H1 (cell line): Measurements from ENCODE around the gene PREX1. TPM values are rescaled to one million over a fixed set of nuclear protein-coding genes. Genes with fewer than 3 reads are reported as not detected.

Experiments used
- CTCF ChIA-PET: fragments of 300-600 bp; sonication (Branson Sonifier 250); formaldehyde crosslinking; loops from one replicate; lab custom pipeline; 2021; ENCODE audit not compliant: partially characterized antibody; lab: Charles Lee
- POLR2A ChIA-PET: fragments of 300-600 bp; sonication (Branson Sonifier 250); formaldehyde crosslinking; loops from one replicate; lab custom pipeline; 2021; ENCODE audit warnings: inconsistent platforms; ENCODE audit not compliant: partially characterized antibody; lab: Charles Lee
- DNase-seq, 2 experiments: peaks; one replicate each; pipeline versions ENCODE4 v3.0.0 to v3.0.0-alpha.2; 2010 to 2022; ENCODE audit warnings: low spot score in 2 of 2, low read depth in 1 of 2, mixed read lengths in 1 of 2
- FAIRE-seq: peaks from 2 replicates; lab custom pipeline; 2011; peaks lifted over from hg19 to GRCh38; lab: Jason Lieb, UNC
- H2AFZ ChIP-seq: 2 replicates; pipeline ENCODE4 v1.8.1; 2012; ENCODE audit warnings: low read length, inconsistent platforms
- H2AK5ac ChIP-seq: 2 replicates; pipeline ENCODE4 v1.6.1; 2013; ENCODE audit warnings: low read depth, low read length
- H2BK120ac ChIP-seq: replicated peaks from 2 replicates; pipeline ENCODE3; 2013; ENCODE audit warnings: low read depth, low read length, inconsistent platforms
- H2BK12ac ChIP-seq: 2 replicates; pipeline ENCODE4 v1.6.1; 2013; ENCODE audit warnings: low read depth, low read length
- H2BK15ac ChIP-seq: 2 replicates; pipeline ENCODE4 v1.6.1; 2013; ENCODE audit warnings: low read length
- H2BK20ac ChIP-seq: 2 replicates; pipeline ENCODE4 v1.6.1; 2013; ENCODE audit warnings: low read length
- H2BK5ac ChIP-seq: 2 replicates; pipeline ENCODE4 v1.6.1; 2013; ENCODE audit warnings: low read depth, low read length
- H3K14ac ChIP-seq: 2 replicates; pipeline ENCODE4 v1.6.1; 2013; ENCODE audit warnings: inconsistent platforms; ENCODE audit not compliant: insufficient read length
- H3K18ac ChIP-seq: 2 replicates; pipeline ENCODE4 v1.6.1; 2013; ENCODE audit warnings: low read length; ENCODE audit errors: extremely low read depth
- H3K23ac ChIP-seq: 2 replicates; pipeline ENCODE4 v1.6.1; 2013; ENCODE audit warnings: inconsistent platforms; ENCODE audit not compliant: insufficient read length
- H3K23me2 ChIP-seq: 2 replicates; pipeline ENCODE4 v1.6.1; 2013; ENCODE audit warnings: low read depth, low read length
- H3K27ac ChIP-seq: 2 replicates; pipeline ENCODE4 v1.6.1; 2011; ENCODE audit warnings: low read depth, low read length, inconsistent platforms
- H3K27me3 ChIP-seq, 4 experiments: replicated peaks in 1 of 4; 1 replicate in 1 of 4; 2 replicates in 3 of 4; pipeline versions ENCODE4 v1.6.1 to v1.8.1; 2011 to 2013; ENCODE audit warnings: low read length in 3 of 4, mild to moderate bottlenecking in 3 of 4, inconsistent platforms in 2 of 4, mixed read lengths in 2 of 4, moderate library complexity in 1 of 4; ENCODE audit not compliant: control insufficient read depth in 3 of 4, insufficient read depth in 3 of 4; ENCODE audit errors: extremely low read depth in 1 of 4
- H3K36me3 ChIP-seq, 4 experiments: 2 replicates each; pipeline versions ENCODE4 v1.6.1 to v1.8.1; 2011 to 2013; ENCODE audit warnings: mild to moderate bottlenecking in 4 of 4, low read length in 3 of 4, moderate library complexity in 2 of 4, control low read depth in 1 of 4, inconsistent platforms in 1 of 4; ENCODE audit not compliant: insufficient read depth in 4 of 4, control insufficient read depth in 2 of 4
- H3K4ac ChIP-seq: replicated peaks from 2 replicates; pipeline ENCODE3; 2013; ENCODE audit warnings: low read length, low read depth, mixed read lengths, inconsistent platforms; ENCODE audit not compliant: insufficient read length
- H3K4me1 ChIP-seq, 4 experiments: replicated peaks in 1 of 4; 1 replicate in 1 of 4; 2 replicates in 3 of 4; pipeline versions ENCODE4 v1.6.1 to v1.8.1; 2011 to 2013; ENCODE audit warnings: low read length in 3 of 4, inconsistent platforms in 2 of 4, mixed read lengths in 1 of 4; ENCODE audit not compliant: insufficient read depth in 4 of 4, control insufficient read depth in 3 of 4
- H3K4me2 ChIP-seq, 2 experiments: 2 replicates each; pipeline versions ENCODE4 v1.6.1 to v1.8.1; 2011 to 2013; ENCODE audit warnings: low read depth in 2 of 2, low read length in 2 of 2, control low read depth in 1 of 2, inconsistent platforms in 1 of 2, mild to moderate bottlenecking in 1 of 2; ENCODE audit not compliant: insufficient read depth in 1 of 2
- H3K4me3 ChIP-seq, 4 experiments: fragments of 200-600, 300-600 bp in 1 of 4; sonication (generic), shearing (Covaris generic), sonication (Bioruptor Twin) in 1 of 4; 2 replicates each; pipeline versions ENCODE4 v1.5.1 to v1.8.1; 2011 to 2016; ENCODE audit warnings: low read length in 4 of 4, low read depth in 3 of 4, control low read depth in 2 of 4, inconsistent platforms in 2 of 4, mild to moderate bottlenecking in 2 of 4, mixed read lengths in 1 of 4, moderate library complexity in 1 of 4; ENCODE audit not compliant: insufficient read depth in 2 of 4; ENCODE audit errors: extremely low read depth in 1 of 4
- H3K56ac ChIP-seq: replicated peaks from 2 replicates; pipeline ENCODE3; 2013; ENCODE audit warnings: low read depth, mild to moderate bottlenecking, mixed read lengths, low read length, inconsistent platforms; ENCODE audit not compliant: insufficient read length
- H3K79me1 ChIP-seq: 2 replicates; pipeline ENCODE4 v1.6.1; 2013; ENCODE audit warnings: low read depth, low read length, control low read depth
- H3K79me2 ChIP-seq, 2 experiments: 2 replicates each; pipeline versions ENCODE4 v1.6.1 to v1.8.1; 2012 to 2013; ENCODE audit warnings: low read length in 2 of 2, mild to moderate bottlenecking in 2 of 2, inconsistent platforms in 1 of 2; ENCODE audit not compliant: insufficient read depth in 2 of 2, control insufficient read depth in 1 of 2
- H3K9ac ChIP-seq, 4 experiments: replicated peaks in 1 of 4; 1 replicate in 1 of 4; 2 replicates in 3 of 4; pipeline versions ENCODE4 v1.6.1 to v1.8.1; 2011 to 2013; ENCODE audit warnings: low read depth in 3 of 4, low read length in 3 of 4, control low read depth in 2 of 4, mild to moderate bottlenecking in 2 of 4, moderate library complexity in 2 of 4, inconsistent platforms in 1 of 4; ENCODE audit errors: extremely low read depth in 1 of 4
- H3K9me3 ChIP-seq, 2 experiments: 2 replicates each; pipeline versions ENCODE4 v1.6.1 to v1.8.1; 2012 to 2013; ENCODE audit warnings: mild to moderate bottlenecking in 2 of 2, moderate library complexity in 2 of 2, control low read depth in 1 of 2, inconsistent platforms in 1 of 2, low read depth in 1 of 2, low read length in 1 of 2, mixed read lengths in 1 of 2; ENCODE audit not compliant: insufficient read depth in 2 of 2
- H4K20me1 ChIP-seq, 2 experiments: replicated peaks in 1 of 2; 2 replicates each; pipeline versions ENCODE3 to v1.8.1; 2011 to 2013; ENCODE audit warnings: inconsistent platforms in 2 of 2, low read length in 2 of 2, mild to moderate bottlenecking in 1 of 2; ENCODE audit not compliant: insufficient read depth in 2 of 2, control insufficient read depth in 1 of 2
- H4K5ac ChIP-seq: 2 replicates; pipeline ENCODE4 v1.6.1; 2013; ENCODE audit warnings: low read length, low read depth, mixed read lengths, inconsistent platforms; ENCODE audit not compliant: insufficient read length
- H4K8ac ChIP-seq: 2 replicates; pipeline ENCODE4 v1.8.0; 2013; ENCODE audit warnings: mild to moderate bottlenecking, moderate library complexity, low read length, inconsistent platforms; ENCODE audit not compliant: insufficient read depth; ENCODE audit errors: extremely low read depth
- H4K91ac ChIP-seq: replicated peaks from 2 replicates; pipeline ENCODE3; 2013; ENCODE audit warnings: low read length, mixed read lengths, inconsistent platforms; ENCODE audit not compliant: insufficient read length
- BRCA1 ChIP-seq: IDR thresholded peaks from 2 replicates; pipeline ENCODE4 v1.6.1; 2012; ENCODE audit warnings: low read depth, low read length, improper control_type of control experiment
- CREB1 ChIP-seq: IDR thresholded peaks from 2 replicates; pipeline ENCODE4 v1.6.1; 2012; ENCODE audit warnings: inconsistent platforms
- RFX5 ChIP-seq: IDR thresholded peaks from 2 replicates; pipeline ENCODE4 v1.6.1; 2011; ENCODE audit warnings: low read depth, low read length, improper control_type of control experiment, borderline replicate concordance
- RNF2 ChIP-seq: fragments of 200-900, 300-1000 bp; sonication (generic); IDR thresholded peaks from 2 replicates; pipeline ENCODE4 v1.7.1; 2016; ENCODE audit warnings: borderline replicate concordance, low read depth, mild to moderate bottlenecking, antibody characterized with exemption, low read length; ENCODE audit not compliant: poor library complexity, severe bottlenecking; ENCODE audit errors: missing control alignments
- RXRA ChIP-seq: IDR thresholded peaks from 2 replicates; pipeline ENCODE4 v1.6.1; 2011; ENCODE audit warnings: low read depth, mild to moderate bottlenecking, low read length, moderate library complexity; ENCODE audit not compliant: insufficient read depth
- SIX5 ChIP-seq: IDR thresholded peaks from 2 replicates; pipeline ENCODE4 v1.6.1; 2011; ENCODE audit warnings: mild to moderate bottlenecking, low read depth, low read length
- SP4 ChIP-seq: IDR thresholded peaks from 2 replicates; pipeline ENCODE4 v1.6.1; 2012; ENCODE audit warnings: low read length, inconsistent platforms
- WGBS, 2 experiments: shearing (Covaris generic) in 1 of 2; methylation state at CpG; one replicate each; pipeline versions ENCODE4 v1.1.6 to v1.1.7; 2013 to 2015; ENCODE audit warnings: low lambda C conversion rate in 2 of 2, mixed read lengths in 2 of 2, inconsistent platforms in 1 of 2, low coverage in 1 of 2, missing lambda C conversion rate in 1 of 2; ENCODE audit not compliant: insufficient replicate concordance in 2 of 2, insufficient coverage in 1 of 2, insufficient read length in 1 of 2; ENCODE audit errors: extremely low coverage in 1 of 2, missing lambda C conversion rate in 1 of 2; 5-methylcytosine and 5-hydroxymethylcytosine counted together
- polyA plus RNA-seq, 7 experiments: library from polyadenylated mRNA; depleted of rRNA in 3 of 7; stranded (reverse) in 5 of 7; unstranded in 2 of 7; fragments of >200 nt in 5 of 7; fragments of 200-250 nt in 2 of 7; gene quantifications; 1 replicate in 5 of 7; 2 replicates in 1 of 7; 4 replicates in 1 of 7; pipeline versions ENCODE4 v1.2.1 to v1.2.3, GENCODE V29; 2011 to 2013; ENCODE audit warnings: missing spikeins in 2 of 7, mixed read lengths in 2 of 7
- total RNA-seq: library from RNA; stranded (reverse); fragmentation: NEBNext Ultra II Directional; extraction: Animal tissue kit (Norgen Biotek cat#: 25700); gene quantifications from 2 replicates; pipeline ENCODE4 v1.2.1, GENCODE V29; 2021

The PREX1 gene
- total and polyA plus RNA-seq, 2 of the 8 experiments (the other 6 are each of a cell fraction or from before 2014, with no cell fraction given), result 10.7 to 12.8 TPM

DNA sequence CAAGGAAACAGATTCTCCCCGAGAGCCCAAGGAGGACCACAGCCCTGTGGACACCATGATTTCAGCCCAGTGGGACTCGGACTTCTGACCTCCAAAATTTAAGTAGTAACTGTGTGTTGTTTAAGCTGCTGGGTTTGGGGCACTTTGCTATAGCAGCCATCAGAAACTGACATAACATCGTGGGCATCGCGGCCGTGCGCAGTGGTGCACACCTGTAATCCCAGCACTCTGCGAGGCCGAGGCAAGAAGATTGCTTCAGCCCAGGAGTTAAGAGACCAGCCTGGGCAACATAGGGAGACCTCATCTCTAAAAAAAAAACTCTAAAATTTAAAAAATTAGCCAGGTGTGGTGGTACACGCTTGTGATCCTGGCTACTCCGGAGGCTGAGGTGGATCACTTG is 175.8 kb downstream of the PREX1 start:
- Histone ChIP-seq H3K23ac (no peak overlapping the region), H2BK120ac (no peak overlapping the region), H3K27ac (no peak overlapping the region), H2BK12ac (no peak overlapping the region), H4K20me1 (peaks cover 0 to 4% of the 10 kb centered on the region in 2 experiments), H4K5ac (no peak overlapping the region), H3K27me3 (no peaks in the 10 kb centered on the region), H3K4me2 (no peak overlapping the region), H3K18ac (no peak overlapping the region), H2BK15ac (no peak overlapping the region), H3K56ac (no peak overlapping the region), H2AFZ (no peak overlapping the region), H3K9ac (no peak overlapping the region), H3K79me1 (no peaks in the 10 kb centered on the region), H4K8ac (no peak overlapping the region), H3K4me3 (no peak overlapping the region), H3K23me2 (no peaks in the 10 kb centered on the region; the same call in 1 of the 2 replicates), H3K9me3 (no peaks in the 10 kb centered on the region), H3K14ac (no peak overlapping the region), H2BK5ac (no peak overlapping the region), H3K79me2 (no peaks in the 10 kb centered on the region), H3K36me3 (peaks cover 0 to 3% (median 1%) of the 10 kb centered on the region in 4 experiments; a peak in 4 of 8 replicates), H3K4me1 (no peaks in the 10 kb centered on the region), H4K91ac (no peak overlapping the region), H2BK20ac (no peak overlapping the region), H2AK5ac (no peak overlapping the region), H3K4ac (no peak overlapping the region)
- POLR2A ChIA-PET, result interaction anchor here (0.6 kb wide), 1 partner anchor 229 kb away, joined by 3 read pairs; no protein-coding TSS in a partner anchor
- CTCF ChIA-PET, result interaction anchor here (0.7 to 1.0 kb wide), 2 partner anchors 53 to 253 kb away, joined by 3 read pairs; no protein-coding TSS in a partner anchor
- FAIRE-seq, result no peak
- WGBS, 2 experiments, result 95% methylated on average over 11 of the region's 11 CpGs; no CpG with 5 or more reads in 1 of the 2 experiments
- DNase-seq, result no peak
- no peak for TF ChIP-seq BRCA1
- TF ChIP-seq SIX5, result no peak
- no peak for TF ChIP-seq CREB1
- TF ChIP-seq SP4, result no peak
- no peak for TF ChIP-seq RNF2
- no peak for TF ChIP-seq RXRA
- no peak for TF ChIP-seq RFX5
